GM12878 (cell line): ENCODE data around the gene DTX1. TPM values are rescaled to one million over a fixed set of nuclear protein-coding genes. Genes with fewer than 3 reads are reported as not detected.

ENCODE experiments used
- ATAC-seq: fragments of 200-7000 bp; cut with Tn5 transposase; 3 replicates; pipeline ENCODE4 v1.9.1; 2020; ENCODE audit warnings: mild to moderate bottlenecking, moderate library complexity
- BruUV-seq: library from RNA; stranded (reverse); fragments of 400-500 nt; replicated peaks from 2 replicates; lab custom pipeline; 2021; lab: Mats Ljungman, UMichigan
- CTCF ChIA-PET: fragments of 300-600 bp; sonication (Branson Sonifier 250); formaldehyde crosslinking; extraction: SDS; loops from one replicate; lab custom pipeline; 2021; ENCODE audit warnings: inconsistent platforms; lab: Yijun Ruan, JAX
- POLR2A ChIA-PET: fragments of 350-600 bp; formaldehyde crosslinking; extraction: SDS; loops from one replicate; lab custom pipeline; 2021; ENCODE audit warnings: inconsistent platforms; lab: Charles Lee
- RAD21 ChIA-PET: fragments of 300-600 bp; sonication (Branson Sonifier 250); formaldehyde crosslinking; loops from one replicate; lab custom pipeline; 2023; ENCODE audit warnings: antibody characterized with exemption; ENCODE audit not compliant: unreplicated experiment; lab: Charles Lee
- SMC1A ChIA-PET: fragments of 300-600 bp; sonication (Branson Sonifier 250); formaldehyde crosslinking; loops from one replicate; lab custom pipeline; 2023; ENCODE audit not compliant: unreplicated experiment, uncharacterized antibody; lab: Charles Lee
- DNase-seq: peaks from one replicate; pipeline ENCODE4 v3.0.0-alpha.2; 2011; ENCODE audit warnings: low read depth, low spot score
- FAIRE-seq: peaks from 3 replicates; lab custom pipeline; 2011; peaks lifted over from hg19 to GRCh38; lab: Jason Lieb, UNC
- H2AFZ ChIP-seq: 2 replicates; pipeline ENCODE4 v1.6.0; 2011; ENCODE audit warnings: low read depth, low read length, control low read depth; ENCODE audit not compliant: control insufficient read depth
- H3K27ac ChIP-seq: 2 replicates; pipeline ENCODE4 v1.5.1; 2011; ENCODE audit warnings: control low read depth; ENCODE audit not compliant: control insufficient read depth, insufficient read depth
- H3K27me3 ChIP-seq, 2 experiments: replicated peaks in 1 of 2; 2 replicates each; pipeline versions ENCODE4 v1.6.0 to v1.6.1; 2011; ENCODE audit warnings: low read length in 1 of 2; ENCODE audit not compliant: control insufficient read depth in 2 of 2, insufficient read depth in 2 of 2
- H3K36me3 ChIP-seq, 2 experiments: 2 replicates each; pipeline ENCODE4 v1.5.1; 2011; ENCODE audit warnings: low read length in 1 of 2; ENCODE audit not compliant: control insufficient read depth in 2 of 2, insufficient read depth in 2 of 2
- H3K4me1 ChIP-seq: 2 replicates; pipeline ENCODE4 v1.6.1; 2011; ENCODE audit warnings: mild to moderate bottlenecking, low read length, moderate library complexity, mixed read lengths; ENCODE audit not compliant: control insufficient read depth, insufficient read depth
- H3K4me2 ChIP-seq: 2 replicates; pipeline ENCODE4 v1.6.0; 2011; ENCODE audit warnings: control low read depth; ENCODE audit not compliant: control insufficient read depth, insufficient read depth
- H3K4me3 ChIP-seq: fragments of 200-600 bp; sonication (generic); 2 replicates; pipeline ENCODE4 v1.5.1; 2016
- H3K79me2 ChIP-seq: 2 replicates; pipeline ENCODE4 v1.6.0; 2011; ENCODE audit warnings: low read length; ENCODE audit not compliant: control insufficient read depth, insufficient read depth
- H3K9ac ChIP-seq: 2 replicates; pipeline ENCODE4 v1.8.0; 2011; ENCODE audit warnings: low read length, control low read depth, mixed read lengths; ENCODE audit not compliant: control insufficient read depth, insufficient read depth
- H3K9me3 ChIP-seq: replicated peaks from 3 replicates; pipeline ENCODE4 v1.5.1; 2011; ENCODE audit warnings: mild to moderate bottlenecking, low read length; ENCODE audit not compliant: control insufficient read depth, insufficient read depth
- H4K20me1 ChIP-seq: 2 replicates; pipeline ENCODE4 v1.6.0; 2011; ENCODE audit not compliant: control insufficient read depth, insufficient read depth
- ATF7 ChIP-seq: fragments of 450-650 bp; IDR thresholded peaks from 2 replicates; pipeline ENCODE4 v1.6.1; 2016; ENCODE audit warnings: low read depth, mild to moderate bottlenecking
- CEBPB ChIP-seq, 2 experiments: fragments of 150-350 bp in 1 of 2; IDR thresholded peaks; 2 replicates each; pipeline ENCODE4 v1.6.1; 2012 to 2014; ENCODE audit warnings: low read depth in 2 of 2, low read length in 2 of 2, borderline replicate concordance in 1 of 2, inconsistent platforms in 1 of 2
- CREM ChIP-seq: IDR thresholded peaks from 2 replicates; pipeline ENCODE4 v1.6.1; 2014; ENCODE audit warnings: antibody characterized with exemption, low read depth
- NR2C2 ChIP-seq: IDR thresholded peaks from 2 replicates; pipeline ENCODE4 v1.6.1; 2011; ENCODE audit warnings: borderline replicate concordance, low read depth; ENCODE audit not compliant: control insufficient read depth, insufficient read length
- PBX3 ChIP-seq: IDR thresholded peaks from 2 replicates; pipeline ENCODE4 v1.6.1; 2011; ENCODE audit warnings: mild to moderate bottlenecking, low read depth, low read length, moderate library complexity; ENCODE audit not compliant: insufficient replicate concordance
- SMAD1 ChIP-seq: fragments of 450-650 bp; IDR thresholded peaks from 2 replicates; pipeline ENCODE4 v1.6.1; 2018; ENCODE audit warnings: mild to moderate bottlenecking, low read depth; ENCODE audit not compliant: partially characterized antibody
- SMC3 ChIP-seq: IDR thresholded peaks from 2 replicates; pipeline ENCODE4 v1.6.1; 2011; ENCODE audit warnings: low read length, improper control_type of control experiment, borderline replicate concordance
- SREBF2 ChIP-seq: IDR thresholded peaks from 2 replicates; pipeline ENCODE4 v1.6.1; 2012; ENCODE audit warnings: mild to moderate bottlenecking, low read length
- TCF3 ChIP-seq: IDR thresholded peaks from 2 replicates; pipeline ENCODE4 v1.6.1; 2012; ENCODE audit warnings: low read depth, mild to moderate bottlenecking, low read length, borderline replicate concordance; ENCODE audit not compliant: insufficient read depth
- TCF7 ChIP-seq: IDR thresholded peaks from 2 replicates; pipeline ENCODE4 v1.6.1; 2014; ENCODE audit warnings: antibody characterized with exemption, borderline replicate concordance
- YY1 ChIP-seq: IDR thresholded peaks from 2 replicates; pipeline ENCODE4 v1.6.1; 2011; ENCODE audit warnings: low read depth, mild to moderate bottlenecking, low read length
- ZNF687 ChIP-seq: fragments of 450-650 bp; IDR thresholded peaks from 2 replicates; pipeline ENCODE4 v1.6.1; 2017; ENCODE audit warnings: mild to moderate bottlenecking, moderate library complexity
- WGBS: methylation state at CpG from one replicate; pipeline ENCODE4 v1.1.6; 2016; ENCODE audit warnings: low lambda C conversion rate; ENCODE audit not compliant: insufficient replicate concordance, insufficient coverage; ENCODE audit errors: missing lambda C conversion rate; 5-methylcytosine and 5-hydroxymethylcytosine counted together
- in situ Hi-C: fragments of 300-500 bp; cut with MboI; formaldehyde crosslinking; loops from 9 replicates; pipeline ENCODE4 v1.14.3; 2018; ENCODE audit warnings: mixed read lengths
- intact Hi-C: fragments of 100-400 bp; cut with micrococcal nuclease; formaldehyde crosslinking; loops from one replicate; pipeline ENCODE4 v1.14.2; 2022; ENCODE audit not compliant: unreplicated experiment
- polyA plus RNA-seq, 11 experiments: library from polyadenylated mRNA; depleted of rRNA in 4 of 11; unstranded in 6 of 11; stranded (reverse) in 5 of 11; fragments of >200 nt; fragmentation: Nextera tagmentation in 4 of 11; fragmentation: Illumina TruSeq in 1 of 11; extraction: Ambion mirVana in 4 of 11; extraction: Trizol in 1 of 11; gene quantifications; 1 replicate in 1 of 11; 2 replicates in 10 of 11; pipeline versions ENCODE4 v1.2.1 to v1.2.3, GENCODE V29; 2011 to 2016; ENCODE audit warnings: inconsistent platforms in 2 of 11, missing spikeins in 2 of 11, low read depth in 1 of 11
- total RNA-seq, 4 experiments: library from RNA; depleted of rRNA in 3 of 4; stranded (reverse); fragments of >200 nt in 3 of 4; fragmentation: Illumina TruSeq in 1 of 4; extraction: Trizol in 1 of 4; gene quantifications; 2 replicates each; pipeline versions ENCODE4 v1.2.1 to v1.2.3, GENCODE V29; 2013 to 2021

Gene DTX1
- total and polyA plus RNA-seq, 10 of the 15 experiments (the other 5 are each of a cell fraction or from before 2014, with no cell fraction given): 0.09 to 2.8 (median 0.66) TPM

GRCh38 chr12:113134071-113134470 is 77.5 kb downstream of the DTX1 start:
- in situ Hi-C loops (no loop called here), intact Hi-C loops (no loop called here)
- no peak overlapping the region for H3K9ac ChIP-seq
- no peaks in the 10 kb centered on the region for H4K20me1 ChIP-seq
- H3K4me2 ChIP-seq: no peak overlapping the region
- H3K4me1 ChIP-seq: peaks cover 3% of the 10 kb centered on the region; the same call in 1 of the 2 replicates
- POLR2A ChIA-PET: interaction anchor here (0.7 kb wide), 1 partner anchor 19 kb away, joined by 3 read pairs; no protein-coding TSS in a partner anchor
- BruUV-seq: no TSS peak
- ATAC-seq (no peak), DNase-seq (no peak), FAIRE-seq (no peak)
- WGBS: 33% methylated on average over 2 of the region's 2 CpGs
- SMC1A ChIA-PET: interaction anchor here (0.9 to 1.3 kb wide), 2 partner anchors 37 to 85 kb away, joined by 3 to 5 read pairs; no protein-coding TSS in a partner anchor
- no peaks in the 10 kb centered on the region for H3K36me3 ChIP-seq
- no peak overlapping the region for H3K27ac ChIP-seq
- H2AFZ ChIP-seq: no peak overlapping the region
- no peaks in the 10 kb centered on the region for H3K9me3 ChIP-seq
- no peaks in the 10 kb centered on the region for H3K79me2 ChIP-seq
- H3K27me3 ChIP-seq: no peaks in the 10 kb centered on the region; a peak in 2 of 4 replicates
- RAD21 ChIA-PET: interaction anchor here (0.8 to 2.3 kb wide), 3 partner anchors 34 to 141 kb away, joined by 4 to 10 read pairs (median 4); no protein-coding TSS in a partner anchor
- no peak overlapping the region for H3K4me3 ChIP-seq
- TF ChIP-seq NR2C2 (no peak), CEBPB (IDR thresholded peaks at IDR 0.05; ENCODE audit: borderline replicate concordance in 1 of 2, low read depth in 2 of 2, low read length in 2 of 2) (no peak), SREBF2 (no peak), PBX3 (no peak), ATF7 (no peak), TCF7 (no peak), SMAD1 (no peak), ZNF687 (no peak), CREM (no peak), YY1 (no peak), SMC3 (no peak), TCF3 (no peak)
- CTCF ChIA-PET: interaction anchor here (1.2 to 2.8 kb wide), 5 partner anchors 13 to 85 kb away, joined by 3 to 17 read pairs (median 4); no protein-coding TSS in a partner anchor
